ENCODE data around the gene USP25.
"Not testable (repeated sequence)": the region's sequence is repeated elsewhere in the genome, so short reads cannot be mapped to it uniquely, and the experiment has no call there.

The USP25 gene

DNA sequence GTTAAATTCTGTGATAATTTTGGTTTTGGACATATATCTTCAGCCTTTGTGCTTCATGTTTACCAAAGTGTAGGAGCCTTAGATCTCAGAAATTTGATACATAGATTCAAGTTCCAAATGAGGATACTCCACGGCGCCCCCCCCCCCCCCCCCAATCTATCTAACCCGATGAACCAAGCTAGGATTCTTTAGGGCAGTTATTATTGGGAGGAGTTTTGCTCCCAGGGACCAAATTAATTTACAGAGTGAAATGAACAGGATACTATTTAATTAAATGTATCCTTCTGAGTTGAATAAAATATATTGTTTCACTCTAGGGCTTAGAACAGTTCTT, 3.2 kb downstream of the USP25 start:
- no peak for DNase-seq (ENCODE audit: low spot score)

- DNase-seq (ENCODE audit: low spot score) = no peak
Measured at GRCh38 chr21:15735409-15735808, 5.6 kb downstream of the USP25 start.

DNA sequence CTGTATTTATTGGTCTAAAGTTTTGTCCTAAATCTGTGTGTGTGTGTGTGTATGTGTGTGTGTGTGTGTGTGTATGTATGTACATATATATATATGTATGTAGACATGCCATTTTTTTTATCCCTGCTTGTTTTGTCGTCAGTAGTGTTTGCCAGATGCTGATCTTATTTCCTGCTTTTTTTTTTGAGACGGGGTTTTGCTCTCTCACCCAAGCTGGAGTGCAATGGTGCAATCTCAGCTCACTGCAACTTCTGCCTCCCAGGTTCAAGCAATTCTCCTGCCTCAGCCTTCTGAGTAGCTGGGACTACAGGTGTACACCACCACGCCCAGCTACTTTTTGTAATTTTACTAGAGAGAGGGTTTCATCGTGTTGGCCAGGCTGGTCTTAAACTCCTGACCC, 6.1 kb downstream of the USP25 start:
- not testable (repeated sequence) for DNase-seq (ENCODE audit: low spot score)

DNA sequence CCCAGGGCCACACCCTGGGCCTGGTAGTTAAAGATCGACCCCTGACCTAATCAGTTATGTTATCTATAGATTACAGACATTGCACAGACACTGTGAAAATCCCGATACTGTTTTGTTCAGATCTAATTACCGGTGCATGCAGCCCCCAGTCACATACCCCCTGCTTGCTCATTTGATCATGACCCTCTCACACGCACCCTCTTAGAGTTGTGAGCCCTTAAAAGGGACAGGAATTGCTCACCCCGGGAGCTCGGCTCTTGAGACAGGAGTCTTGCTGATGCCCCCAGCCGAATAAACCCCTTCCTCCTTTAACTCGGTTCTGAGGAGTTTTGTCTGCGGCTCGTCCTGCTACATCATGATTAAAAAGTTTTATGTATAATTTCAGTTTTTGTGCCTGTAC, 9.0 kb downstream of the USP25 start:
- not testable (repeated sequence) for DNase-seq (ENCODE audit: low spot score)

GRCh38 chr21:15740383-15740782, 10.6 kb downstream of the USP25 start:
- DNase-seq (ENCODE audit: low spot score) = no peak

GRCh38 chr21:15741510-15741909, 11.7 kb downstream of the USP25 start:
- no peak for DNase-seq (ENCODE audit: low spot score)

DNA sequence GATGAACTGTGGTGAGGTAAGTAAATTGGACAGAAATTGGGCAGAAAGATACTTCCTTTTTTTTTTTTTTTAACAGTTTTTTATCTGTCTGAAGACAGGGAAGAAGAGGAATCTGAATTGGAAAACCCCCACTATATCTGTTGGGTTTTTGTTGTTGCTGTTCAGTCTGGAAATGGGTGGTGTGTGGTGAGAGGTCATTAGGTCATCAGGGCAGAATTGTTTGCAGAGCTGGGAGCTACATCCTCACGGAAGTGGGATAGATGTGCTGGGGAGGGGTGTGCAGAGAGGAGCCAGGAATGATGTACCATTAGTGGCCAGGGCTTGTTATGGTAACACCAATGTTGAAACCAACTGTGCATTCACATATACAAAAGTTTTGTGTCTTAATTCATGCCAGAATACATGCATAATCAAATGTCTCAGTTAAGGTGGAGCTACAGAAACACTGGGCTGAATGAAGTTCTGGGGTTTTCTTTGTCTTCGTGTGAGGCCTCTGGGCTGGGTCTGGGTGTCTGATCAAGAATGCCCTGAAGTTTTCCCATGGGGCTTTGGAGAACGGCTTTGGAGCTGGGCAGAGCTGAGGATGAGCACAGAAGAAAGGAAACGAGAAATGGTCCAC, 12.4 kb downstream of the USP25 start:
- DNase-seq (ENCODE audit: low spot score) = no peak

DNA sequence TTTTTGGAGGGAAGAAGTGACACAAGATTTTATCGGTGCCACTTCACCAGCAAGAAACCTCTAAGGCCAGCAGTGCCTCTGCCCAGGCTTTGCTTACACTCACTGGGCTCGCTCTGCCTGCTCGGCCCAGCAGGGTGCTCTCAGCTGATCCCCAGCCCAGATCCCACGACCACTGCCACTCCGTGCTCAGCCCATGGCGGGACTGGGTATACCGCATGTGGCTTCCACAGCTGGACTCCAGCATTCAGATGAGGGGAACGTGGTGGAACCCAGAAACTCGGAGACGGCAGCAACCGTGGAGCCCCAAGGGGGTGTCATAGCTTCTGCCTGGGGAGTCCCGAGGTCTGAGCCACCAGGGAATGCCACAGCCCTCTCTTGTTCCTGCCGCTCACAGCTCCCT, 12.9 kb downstream of the USP25 start:
- no peak for DNase-seq (ENCODE audit: low spot score)

DNA sequence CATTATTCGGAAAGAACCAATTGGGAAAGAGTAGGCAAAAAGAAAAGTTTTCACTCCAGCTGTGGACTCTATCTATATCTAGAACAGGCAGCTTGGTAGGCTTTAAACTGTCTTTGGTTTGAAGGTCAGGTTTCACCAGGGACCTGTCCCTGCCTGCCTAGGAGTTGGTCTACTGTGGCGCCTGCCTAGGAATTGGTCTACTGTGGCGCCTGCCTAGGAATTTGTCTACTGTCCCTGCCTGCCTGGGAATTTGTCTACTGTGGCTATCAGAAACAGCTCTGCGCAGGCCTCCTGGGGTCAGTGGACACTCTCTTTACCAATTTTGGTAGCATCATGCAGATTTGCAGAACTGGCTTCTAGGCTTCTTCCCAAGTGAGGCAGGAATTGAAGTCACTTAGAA, 13.8 kb downstream of the USP25 start:
- no peak for DNase-seq (ENCODE audit: low spot score)

- DNase-seq (ENCODE audit: low spot score) = no peak
Measured at GRCh38 chr21:15744926-15745325, 15.1 kb downstream of the USP25 start.

GRCh38 chr21:15748586-15748985, 18.8 kb downstream of the USP25 start:
- DNase-seq (ENCODE audit: low spot score) = no peak

DNA sequence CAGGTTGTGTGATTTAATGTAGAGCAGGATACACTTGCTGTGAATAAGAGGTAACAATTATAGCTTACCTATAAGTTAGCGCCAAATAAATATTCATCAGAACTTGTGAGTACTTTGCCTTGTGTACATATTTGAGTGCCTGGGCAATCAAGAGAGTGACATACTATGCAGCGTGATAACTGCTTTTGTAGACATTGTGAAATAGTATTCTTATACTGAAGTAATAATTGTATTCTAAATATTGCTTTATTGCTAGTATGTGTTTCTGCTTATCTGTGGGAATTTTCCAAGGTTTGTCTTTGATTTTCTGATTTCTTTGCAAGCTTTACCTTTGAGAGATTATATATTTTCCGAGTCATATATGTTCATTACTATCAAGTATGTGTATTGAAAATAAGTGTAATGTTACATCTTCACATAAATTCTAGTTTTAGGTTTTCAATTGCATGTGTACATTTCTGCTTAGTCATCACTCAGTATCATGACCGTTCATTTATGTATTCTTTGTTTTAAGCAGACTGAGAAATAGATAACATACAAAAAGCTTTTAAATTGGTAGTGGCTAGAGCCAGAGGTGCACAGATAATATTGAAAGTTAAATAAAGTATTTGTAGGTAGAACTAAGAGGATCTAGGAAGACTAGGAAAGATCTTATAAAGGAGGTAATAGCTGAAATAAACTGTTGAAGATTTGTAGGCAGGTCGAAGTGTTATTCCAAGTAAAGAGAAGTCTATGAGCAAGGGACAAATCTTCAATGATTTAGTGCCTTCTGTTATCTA, 19.5 kb downstream of the USP25 start:
- no peak for DNase-seq (ENCODE audit: low spot score)

DNA sequence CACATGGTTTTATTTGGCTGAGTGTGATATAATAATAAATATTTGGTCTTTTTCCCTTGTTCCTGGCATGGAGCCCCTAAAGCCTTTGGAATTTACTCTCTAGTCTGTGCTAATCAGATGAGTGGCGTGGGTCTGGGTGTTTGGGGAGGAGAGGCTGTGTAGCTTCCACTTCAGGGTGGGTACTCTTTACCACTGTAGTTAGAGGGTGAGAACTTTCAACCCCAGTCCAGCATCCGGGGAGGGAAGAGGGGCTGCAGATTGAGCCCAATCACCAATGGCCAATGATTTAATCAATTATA, 20.0 kb downstream of the USP25 start:
- no peak for DNase-seq (ENCODE audit: low spot score)

- DNase-seq (ENCODE audit: low spot score) = no peak
Measured at GRCh38 chr21:15751037-15751436, 21.3 kb downstream of the USP25 start.

DNA sequence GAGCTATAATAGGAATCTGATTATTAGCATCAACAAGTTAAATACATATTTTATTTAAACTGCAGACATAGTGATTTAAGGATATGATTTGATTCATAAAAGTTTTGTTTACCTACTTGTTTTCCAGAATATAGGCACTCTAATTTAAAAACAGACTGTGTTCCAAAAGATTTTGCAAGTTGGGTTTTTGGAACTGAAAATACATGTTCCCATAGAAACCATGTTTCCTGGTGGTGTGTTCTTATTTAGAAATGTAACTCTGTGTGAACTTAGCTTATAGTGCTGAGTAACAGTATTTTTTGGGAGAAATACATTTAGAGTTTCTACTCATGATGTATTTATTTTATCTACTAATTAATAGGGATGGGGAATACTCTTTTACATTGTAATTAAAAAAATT, 21.8 kb downstream of the USP25 start:
- DNase-seq (ENCODE audit: low spot score) = no peak

- DNase-seq (ENCODE audit: low spot score) = no peak
Measured at GRCh38 chr21:15752763-15753407, 23.1 kb downstream of the USP25 start.

- DNase-seq (ENCODE audit: low spot score) = no peak
Measured at GRCh38 chr21:15753741-15754140, 24.0 kb downstream of the USP25 start.

GRCh38 chr21:15754640-15755039, 24.9 kb downstream of the USP25 start:
- no peak for DNase-seq (ENCODE audit: low spot score)

DNA sequence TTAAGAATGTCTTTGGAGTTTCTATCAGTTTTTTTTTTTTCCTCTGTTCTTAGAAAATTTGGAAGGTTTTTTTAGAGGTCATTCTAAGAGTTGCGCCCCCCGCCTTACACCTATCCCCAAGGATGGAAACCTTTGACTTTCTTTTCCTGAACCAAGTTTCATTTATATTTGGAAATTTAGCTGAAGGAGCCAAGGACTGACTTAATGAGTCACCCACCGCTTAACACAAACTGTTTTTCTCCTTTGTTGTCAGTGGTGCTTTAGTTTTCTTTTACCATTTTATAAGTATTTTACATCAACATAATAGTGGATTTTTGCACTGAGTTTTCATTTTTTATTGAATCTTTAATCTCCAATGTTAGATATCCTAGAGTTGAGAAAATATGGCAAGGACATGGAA, 25.3 kb downstream of the USP25 start:
- no peak for DNase-seq (ENCODE audit: low spot score)

- no peak for DNase-seq (ENCODE audit: low spot score)
Measured at GRCh38 chr21:15759469-15759868, 29.7 kb downstream of the USP25 start.

GRCh38 chr21:15761507-15762100, 31.8 kb downstream of the USP25 start:
- peak; percentile 58 for DNase-seq (ENCODE audit: low spot score)

DNA sequence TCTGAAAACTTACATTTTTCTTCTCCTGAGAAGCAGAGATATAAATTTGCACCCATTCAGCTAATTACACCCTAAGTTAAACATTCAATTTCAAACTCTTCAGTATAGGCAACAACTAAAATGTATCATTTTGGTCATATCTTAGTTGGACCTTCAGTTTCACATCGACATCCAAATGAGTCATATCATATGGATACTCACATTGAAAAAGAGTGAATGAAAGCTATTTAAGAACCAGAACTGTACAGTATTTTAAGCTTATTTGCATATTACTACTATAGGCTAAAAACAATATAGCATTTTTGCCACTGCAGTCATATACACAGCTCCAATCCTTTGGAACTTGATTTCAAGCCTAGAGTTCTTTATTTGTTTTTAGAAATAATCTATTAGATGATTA, 33.6 kb downstream of the USP25 start:
- no peak for DNase-seq (ENCODE audit: low spot score)

DNA sequence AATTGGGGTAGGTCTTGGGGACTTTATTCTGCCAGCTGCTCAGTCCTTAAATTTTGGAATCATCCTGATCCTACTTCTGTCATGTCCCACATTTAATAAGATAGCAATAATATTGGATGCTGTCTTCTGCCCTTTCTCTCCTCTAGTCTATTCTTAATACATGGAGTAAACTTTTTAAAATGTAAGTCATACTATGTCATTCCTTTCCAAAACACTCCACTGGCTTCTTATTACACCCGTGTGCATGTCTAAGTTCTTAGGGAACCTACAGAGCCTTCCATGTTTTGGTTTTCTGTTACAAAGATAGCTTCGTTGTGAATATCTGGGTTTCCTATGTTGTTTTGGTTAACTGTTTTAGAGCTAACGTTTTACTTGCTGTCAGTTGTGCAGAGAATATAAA, 35.1 kb downstream of the USP25 start:
- no peak for DNase-seq (ENCODE audit: low spot score)
